ENCODE results near the gene PPFIA4.
"Not testable (repeated sequence)": the region's sequence is repeated elsewhere in the genome, so short reads cannot be mapped to it uniquely, and the experiment has no call there.

PPFIA4 gene

DNA sequence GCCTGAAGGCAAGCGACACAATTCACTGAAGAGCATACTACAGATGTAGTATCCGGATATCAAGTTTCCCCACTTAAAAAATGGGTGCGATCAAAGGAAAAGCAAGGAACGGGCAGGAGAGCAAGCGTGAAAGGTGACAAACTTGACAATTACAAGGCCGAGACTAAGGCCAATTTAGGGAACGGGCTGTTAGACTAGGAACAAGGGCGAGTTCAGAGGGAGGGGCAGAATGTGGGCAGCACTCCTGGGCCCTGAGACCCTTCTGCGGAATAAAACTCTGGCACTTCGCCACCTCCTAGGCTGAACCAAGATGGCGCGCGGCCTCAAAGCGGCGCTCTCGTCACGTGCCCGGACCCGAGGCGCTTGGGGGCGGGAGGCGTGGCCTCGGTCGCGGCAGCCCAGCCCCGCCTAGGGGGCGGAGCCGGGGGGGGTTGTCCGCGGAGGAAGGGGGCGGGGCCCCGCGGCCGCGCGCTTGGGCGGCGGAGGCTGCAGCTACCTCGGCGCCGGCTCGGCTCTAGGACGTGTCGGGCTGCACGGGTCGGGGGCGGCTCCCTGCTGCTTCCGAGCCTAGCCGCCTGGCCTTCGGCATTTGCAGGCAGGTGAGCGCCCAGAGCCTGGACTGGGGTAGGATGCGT, at the start of gene PPFIA4:
Gene PPFIA4, plus strand, starts transcription at position 461 of the 635 bp plus-strand sequence. CDS start 12,518 bp downstream, outside the sequence.
- DNase-seq = peak; percentile 91

DNA sequence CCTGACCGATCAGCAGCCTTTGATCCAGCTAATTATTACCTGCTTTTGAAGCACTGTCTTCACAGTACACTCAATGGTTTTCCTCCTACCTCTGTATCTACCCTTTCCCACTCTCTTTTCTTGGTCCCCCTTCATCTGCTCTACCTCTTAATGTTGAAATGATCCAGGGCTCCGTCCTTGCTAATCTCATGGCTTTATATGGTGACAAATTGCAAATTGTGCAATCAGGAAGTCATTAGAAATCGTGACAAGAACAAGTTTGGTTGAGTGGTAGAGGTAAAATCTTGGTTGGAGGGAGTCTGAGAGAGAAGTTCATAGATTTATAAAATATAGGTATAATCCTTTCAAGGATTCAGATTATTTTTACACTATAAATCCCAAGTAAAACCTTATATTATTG, 49.7 kb upstream of the PPFIA4 start:
- no peak for DNase-seq

DNA sequence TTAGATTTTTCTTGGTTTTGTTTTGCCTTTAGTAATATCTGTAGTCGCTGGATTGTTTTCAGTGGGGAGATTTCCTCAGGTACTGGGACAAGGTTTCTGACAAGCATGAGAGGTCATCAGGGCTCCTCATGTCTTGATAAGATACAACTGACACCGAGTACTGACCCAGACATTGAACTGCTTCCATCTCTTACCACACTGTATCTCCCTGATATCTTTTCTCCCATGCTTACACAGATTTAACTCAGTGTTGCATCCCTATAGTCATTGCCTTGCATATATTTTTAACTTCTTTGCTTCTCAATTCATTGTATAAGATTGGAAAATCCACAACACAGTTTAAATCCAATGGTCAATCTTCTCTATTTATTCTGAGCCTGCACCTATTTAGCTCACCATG, 46.8 kb upstream of the PPFIA4 start:
- no peak for DNase-seq

DNA sequence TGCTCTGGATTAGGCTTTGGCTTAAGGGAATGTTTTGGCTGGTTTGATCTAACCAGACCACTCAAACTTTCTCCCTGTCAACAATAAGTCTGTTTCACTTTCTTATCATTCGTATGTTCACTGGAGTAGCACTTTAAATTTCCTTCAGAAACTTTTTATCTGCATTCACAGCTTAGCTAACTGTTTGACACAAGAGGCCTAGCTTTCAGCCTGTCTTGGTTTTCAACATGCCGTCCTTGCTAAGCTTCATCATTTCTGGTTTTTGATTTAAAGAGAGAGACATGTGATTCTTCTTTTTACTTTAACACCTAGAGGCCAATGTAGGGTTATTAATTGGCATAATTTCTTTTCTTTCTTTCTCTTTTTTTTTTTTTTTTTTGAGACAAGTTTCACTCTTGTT, 44.4 kb upstream of the PPFIA4 start:
- no peak for DNase-seq

DNA sequence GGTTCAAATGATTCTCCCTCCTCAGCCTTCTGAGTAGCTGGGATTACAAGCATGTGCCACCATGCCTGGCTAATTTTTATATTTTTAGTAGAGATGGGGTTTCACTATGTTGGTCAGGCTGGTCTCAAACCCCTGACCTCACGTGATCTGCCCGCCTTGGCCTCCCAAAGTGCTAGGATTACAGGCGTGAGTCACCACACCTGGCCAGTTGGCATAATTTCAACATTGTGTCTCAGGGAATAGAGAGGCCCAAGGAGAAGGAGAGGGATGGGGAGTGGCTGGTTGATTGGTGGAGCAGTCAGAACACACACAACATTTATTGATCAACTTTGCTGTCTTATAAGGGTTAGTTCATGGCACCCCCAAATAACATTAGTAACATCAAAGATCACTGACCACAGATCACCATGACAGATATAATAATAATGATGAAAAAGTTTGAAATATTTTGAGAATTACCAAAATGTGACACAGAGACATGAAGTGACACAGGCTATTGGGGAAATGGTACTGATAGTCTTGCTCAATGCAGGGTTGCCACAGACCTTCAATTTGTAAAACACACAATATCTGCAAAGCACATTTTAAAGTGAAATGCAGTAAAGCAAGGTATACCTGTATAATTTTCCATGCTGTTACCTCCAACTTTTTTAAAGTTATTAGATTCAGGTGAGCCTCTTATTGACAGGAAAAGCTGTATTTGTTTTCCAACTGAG, 43.4 kb upstream of the PPFIA4 start:
- DNase-seq = no peak

DNA sequence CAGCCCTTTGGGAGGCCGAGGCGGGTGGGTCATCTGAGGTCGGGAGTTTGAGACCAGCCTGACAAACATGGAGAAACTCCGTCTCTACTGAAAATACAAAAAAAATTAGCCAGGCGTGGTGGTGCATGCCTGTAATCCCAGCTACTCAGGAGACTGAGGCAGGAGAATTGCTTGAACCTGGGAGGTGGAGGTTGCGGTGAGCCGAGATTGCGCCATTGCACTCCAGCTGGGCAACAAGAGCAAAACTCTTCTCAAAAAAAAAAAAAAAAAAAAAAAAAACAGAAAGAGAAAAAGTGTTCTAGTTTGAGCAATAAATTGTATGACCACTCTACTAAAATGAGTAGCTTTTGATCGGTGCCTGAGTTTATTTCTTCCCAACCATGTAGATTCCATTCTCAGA, 40.2 kb upstream of the PPFIA4 start:
- DNase-seq = not testable (repeated sequence)

DNA sequence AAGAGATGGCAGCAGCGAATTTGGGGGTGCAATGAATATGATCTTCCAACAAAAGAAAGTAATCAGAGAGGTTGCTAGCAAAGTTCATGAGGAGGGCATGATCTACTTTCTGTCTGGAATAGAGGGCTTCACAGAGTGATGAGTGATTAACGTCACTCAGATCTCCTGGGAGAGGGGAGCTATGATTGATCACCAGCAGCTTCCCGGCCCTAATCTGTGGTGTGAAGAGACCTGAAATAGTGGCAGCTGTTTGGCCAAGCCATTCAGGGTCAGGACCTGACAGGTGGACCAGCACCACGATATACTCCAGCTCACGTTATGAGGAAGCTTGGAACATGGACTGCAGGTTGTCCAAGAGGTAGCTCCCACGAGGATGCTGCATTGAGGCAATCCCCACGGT, 39.0 kb upstream of the PPFIA4 start:
- DNase-seq = no peak

DNA sequence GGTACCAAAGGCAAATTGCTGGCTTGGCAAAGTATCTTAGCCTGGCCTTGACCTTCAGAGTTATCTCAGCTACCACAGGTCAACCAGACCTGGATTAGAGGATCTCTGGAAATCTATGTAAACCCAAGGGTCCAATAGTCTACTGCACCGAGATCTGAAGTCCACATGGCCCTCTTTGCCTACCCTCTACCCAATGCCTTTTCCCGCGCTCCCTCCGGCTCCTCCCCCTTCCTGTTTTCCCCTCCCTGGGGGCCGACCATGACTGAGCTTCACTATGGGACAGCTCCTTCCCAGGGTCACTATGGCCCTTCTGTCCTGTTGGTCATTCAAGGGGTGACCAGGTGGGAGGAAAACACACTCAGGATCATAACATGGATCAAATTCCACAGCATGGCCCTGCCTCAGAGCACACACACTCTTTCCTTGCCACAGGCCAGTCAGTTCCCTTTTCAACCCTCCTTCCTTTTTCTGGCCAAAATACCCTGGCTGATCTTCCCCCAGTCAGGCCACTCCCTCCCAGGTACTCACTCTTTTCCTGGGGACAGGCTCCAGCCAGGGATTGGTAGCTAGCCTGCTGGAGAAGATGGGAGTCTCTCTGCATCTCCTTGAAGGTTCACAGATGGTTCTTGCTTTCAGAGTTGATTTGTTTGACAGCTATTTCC, 38.2 kb upstream of the PPFIA4 start:
- no peak for DNase-seq

DNA sequence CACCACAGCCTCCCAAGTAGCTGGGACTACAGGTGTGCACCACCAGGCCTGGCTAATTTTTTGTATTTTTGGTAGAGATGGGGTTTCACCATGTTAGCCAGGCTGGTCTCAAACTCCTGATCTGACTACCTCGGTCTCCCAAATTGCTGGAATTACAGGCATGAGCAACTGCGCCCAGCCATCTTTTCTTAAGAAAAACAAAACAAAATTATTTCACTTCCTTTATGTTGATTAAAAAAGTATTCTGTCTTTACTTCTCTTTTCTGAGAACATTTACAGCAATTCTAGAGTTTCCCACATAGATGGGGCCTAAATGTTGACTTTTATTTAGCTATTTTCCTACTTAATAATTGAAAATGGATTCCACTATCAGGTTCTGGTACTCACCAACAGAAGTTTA, 36.4 kb upstream of the PPFIA4 start:
- no peak for DNase-seq

DNA sequence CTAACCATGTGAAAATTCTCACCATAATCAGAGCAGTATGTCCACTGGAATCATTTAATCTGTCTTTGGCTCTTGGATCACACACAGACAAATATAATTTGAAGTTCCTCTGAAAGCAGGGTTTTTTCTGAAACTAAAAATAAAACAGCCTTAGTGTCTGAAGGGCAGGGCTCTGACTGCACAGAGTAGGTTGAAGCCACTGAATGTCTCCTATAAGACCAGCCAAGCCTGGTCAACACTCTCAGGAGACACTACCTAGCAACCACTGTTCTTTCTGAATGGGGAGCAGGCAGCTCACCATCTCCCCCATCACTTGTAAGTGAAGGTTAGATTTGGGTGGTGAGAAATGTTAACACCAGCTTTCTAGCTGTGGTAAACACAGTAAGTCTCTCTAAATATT, 35.2 kb upstream of the PPFIA4 start:
- DNase-seq = no peak

DNA sequence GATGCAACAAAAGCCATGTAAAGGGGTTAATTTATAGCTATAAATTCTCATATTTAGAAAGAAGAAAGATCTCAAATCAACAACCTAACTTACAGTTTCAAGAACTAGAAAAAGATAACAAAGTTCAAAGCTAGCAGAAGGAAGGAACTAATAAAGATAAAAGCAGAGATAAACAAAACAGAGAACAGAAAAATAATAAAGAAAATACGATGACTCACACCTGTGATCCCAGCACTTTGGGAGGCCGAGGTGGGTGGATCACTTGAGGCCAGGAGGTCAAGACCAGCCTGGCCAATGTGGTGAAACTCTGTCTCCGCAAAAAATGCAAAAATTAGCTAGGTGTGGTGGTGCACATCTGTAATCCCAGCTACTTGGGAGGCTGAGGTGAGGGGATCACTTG, 31.5 kb upstream of the PPFIA4 start:
- no peak for DNase-seq

DNA sequence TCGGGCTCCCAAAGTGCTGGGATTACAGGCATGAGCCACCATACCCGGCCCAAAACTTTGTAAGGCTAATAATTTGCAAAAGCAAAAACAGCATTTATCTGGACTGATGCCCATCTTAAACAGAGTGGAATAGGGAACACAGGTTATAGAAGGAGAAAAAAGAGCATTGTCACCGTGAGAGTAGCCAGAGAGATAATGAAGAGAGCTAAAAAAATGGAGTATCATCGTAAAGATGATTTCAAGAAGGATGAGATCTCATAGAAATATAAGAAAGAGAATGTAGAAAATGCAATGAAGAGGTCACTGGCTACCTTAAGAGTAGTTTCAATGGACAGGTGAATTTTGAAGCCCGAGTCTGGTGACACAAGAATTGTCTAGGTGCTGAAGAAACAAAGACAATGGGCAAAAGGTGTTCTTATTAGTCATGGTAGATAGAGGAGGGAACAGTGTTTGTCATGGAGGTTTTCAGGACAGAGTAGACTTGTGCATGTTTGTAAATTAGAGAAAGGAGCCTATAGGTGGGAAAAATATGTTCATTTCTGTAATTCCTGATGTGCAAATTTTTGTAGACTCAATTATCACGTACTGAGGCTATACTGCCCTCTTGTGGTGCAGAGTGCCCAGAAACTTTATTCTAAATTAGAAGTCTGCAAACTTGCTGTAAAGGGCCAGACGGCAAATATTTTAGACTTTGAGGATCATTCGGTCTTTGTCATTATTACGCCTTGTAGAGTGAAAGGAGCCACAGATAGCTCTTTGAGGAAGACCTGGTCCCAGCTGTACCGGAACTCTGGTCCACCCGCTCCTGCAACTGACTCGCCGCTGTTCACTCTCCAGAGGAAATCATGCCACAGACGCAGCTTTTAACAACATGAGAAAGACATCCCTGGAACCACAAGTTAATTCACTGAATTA, 27.2 kb upstream of the PPFIA4 start:
- peak; percentile 43 for DNase-seq

DNA sequence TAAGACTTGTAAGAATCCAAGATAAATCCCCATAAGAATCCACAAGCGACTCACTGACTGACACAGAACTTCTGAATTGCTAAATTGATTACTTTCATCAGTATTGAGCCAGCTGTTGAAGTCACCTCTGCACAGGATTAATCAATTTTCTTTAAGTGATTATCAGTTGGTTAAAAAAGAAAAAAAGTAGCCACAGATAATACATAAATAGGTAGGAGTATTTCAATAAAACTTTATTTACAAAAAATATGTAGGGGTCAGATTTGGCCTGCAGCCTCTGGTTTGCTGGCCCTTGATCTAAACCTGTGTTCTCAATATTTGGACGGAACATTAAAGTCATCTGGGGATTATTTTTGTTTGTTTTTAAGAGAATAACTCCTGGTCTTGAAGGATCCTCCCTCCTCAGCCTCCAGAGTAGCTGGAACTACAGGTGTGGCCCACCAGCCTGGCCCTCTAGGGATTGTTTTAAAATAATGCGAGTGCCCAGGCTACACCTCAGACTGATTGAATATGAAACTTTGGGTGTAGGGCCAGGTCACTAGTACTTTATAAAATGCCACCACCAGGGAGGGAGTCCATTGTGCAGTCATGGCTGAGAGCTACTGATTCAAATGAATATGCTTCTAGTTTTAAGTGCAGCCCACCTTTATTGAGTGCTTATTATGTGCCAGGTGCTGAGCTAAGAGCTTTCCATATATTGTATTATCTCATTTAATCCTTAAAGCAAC, 25.9 kb upstream of the PPFIA4 start:
- DNase-seq = no peak

DNA sequence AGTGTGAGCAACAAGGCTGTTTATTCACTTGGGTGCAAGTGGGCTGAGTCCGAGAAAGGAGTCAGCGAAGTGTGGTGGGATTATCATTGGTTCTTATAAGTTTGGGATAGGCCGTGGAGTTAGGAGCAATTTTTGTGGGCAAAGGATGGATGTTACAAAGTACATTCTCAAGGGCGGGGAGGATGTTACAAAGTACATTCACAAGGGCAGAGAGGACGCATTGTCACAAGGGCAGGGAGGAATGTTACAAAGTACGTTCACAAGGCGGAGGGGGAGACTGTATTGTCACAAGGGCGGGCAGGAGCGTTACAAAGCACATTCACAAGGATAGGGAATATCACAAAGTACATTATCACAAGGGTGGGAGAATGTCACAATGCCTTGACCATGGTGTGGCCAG, 24.3 kb upstream of the PPFIA4 start:
- DNase-seq = no peak

DNA sequence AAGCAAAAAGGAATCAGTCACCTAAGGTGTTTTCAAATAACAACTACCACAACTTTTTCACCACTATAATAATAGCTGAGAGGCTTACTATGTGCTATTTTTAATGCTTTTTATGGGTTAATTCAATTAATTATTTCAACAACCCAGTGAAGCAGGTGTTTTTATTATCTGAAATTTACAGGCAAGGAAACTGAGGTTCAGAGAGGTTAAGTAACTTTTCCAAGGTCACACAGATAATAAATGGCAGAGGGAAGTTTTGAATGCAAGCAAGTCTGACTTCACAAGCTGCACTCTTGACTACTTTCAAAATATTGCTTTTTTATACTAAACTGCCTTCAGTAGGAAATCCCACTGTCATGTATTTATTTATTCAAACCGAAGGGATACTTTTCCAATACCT, 23.3 kb upstream of the PPFIA4 start:
- DNase-seq = no peak

DNA sequence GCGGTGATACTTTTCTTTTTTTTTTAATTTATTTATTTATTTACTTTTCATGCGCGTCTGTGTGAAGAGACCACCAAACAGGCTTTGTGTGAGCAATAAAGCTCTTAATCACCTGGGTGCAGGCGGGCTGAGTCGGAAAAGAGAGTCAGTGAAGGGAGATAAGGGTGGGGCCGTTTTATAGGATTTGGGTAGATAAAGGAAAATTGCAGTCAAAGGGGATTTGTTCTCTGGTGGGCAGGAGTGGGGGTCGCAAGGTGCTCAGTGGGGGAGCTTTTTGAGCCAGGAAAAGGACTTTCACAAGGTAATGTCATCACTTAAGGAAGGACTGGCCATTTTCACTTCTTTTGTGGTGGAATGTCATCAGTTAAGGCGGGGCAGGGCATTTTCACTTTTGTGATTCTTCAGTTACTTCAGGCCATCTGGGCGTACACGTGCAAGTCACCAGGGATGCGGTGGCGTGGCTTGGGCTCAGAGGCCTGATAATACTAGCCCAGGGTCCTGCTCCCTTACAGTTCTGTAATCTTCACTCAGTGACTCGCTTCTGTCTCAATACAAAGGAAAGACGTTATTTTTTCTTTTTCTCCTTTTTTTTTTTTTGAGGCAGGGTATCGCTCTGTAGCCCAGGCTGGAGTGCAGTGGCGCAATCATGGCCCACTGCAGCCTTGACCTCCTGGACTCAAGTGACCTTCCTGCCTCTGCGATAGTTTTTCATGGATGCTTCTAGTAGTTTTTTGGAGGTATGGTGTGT, 20.7 kb upstream of the PPFIA4 start:
- DNase-seq = not testable (repeated sequence)

DNA sequence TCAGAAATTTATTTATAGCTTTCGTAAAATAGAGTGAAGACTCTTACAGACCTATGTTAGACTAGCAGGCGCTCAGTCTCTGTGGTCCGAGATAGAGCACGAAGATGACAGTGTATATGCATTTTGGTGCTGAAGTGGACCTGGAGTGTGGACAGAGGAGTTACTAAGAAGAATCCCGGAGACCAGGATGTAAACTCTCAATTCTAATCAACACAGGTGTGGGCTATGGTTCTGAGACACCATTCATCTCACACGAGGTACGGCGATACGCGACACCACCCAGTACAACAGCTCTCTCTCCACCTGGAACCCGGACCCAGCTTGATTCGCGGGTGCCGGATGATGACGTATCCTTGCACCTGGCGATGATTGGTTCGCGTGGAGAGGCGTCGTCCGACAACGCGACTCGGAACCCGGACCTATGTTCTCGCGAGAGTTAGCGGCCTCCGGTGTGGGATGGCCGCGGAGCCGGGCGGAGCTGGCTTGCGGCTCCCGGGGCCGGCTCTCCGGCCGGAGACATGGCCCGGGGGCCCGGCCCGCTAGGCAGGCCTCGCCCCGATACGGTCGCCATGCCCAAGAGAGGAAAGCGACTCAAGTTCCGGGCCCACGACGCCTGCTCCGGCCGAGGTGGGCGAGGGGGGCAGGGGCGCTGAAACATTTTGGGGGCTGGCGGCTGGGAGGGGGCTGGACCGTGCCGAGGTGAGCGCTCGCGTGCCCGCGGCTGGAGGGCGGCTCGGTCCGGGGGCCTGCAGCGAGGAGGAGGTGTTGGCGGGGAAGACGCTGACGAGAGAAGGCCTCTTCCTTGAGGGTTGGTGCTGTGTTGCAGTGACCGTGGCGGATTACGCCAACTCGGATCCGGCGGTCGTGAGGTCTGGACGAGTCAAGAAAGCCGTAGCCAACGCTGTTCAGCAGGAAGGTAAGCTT, 19.1 kb upstream of the PPFIA4 start, which contains the start of gene TMEM183A:
Gene TMEM183A, plus strand, starts transcription at position 427 of the 924 bp plus-strand sequence. Its CDS starts 92 bp downstream, at position 519.
- peak; percentile 97 for DNase-seq

DNA sequence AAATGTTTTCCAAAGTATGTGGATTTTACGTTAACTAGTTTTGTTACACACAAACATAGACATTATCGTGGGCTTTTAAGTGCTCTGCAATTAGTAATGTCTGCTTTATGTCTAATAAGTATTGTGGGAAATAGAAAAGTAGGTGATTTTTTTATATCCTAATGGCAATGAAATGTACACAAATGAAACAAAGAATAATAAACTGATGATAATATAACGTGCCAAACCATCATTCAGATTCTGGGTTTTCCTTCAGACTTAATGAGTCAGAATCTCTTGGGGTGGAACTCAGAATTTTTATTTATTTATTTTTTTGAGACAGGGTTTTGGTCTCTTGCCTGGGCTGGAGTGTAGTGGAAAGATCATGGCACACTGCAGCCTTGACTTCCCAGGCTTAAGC, 17.1 kb upstream of the PPFIA4 start:
- DNase-seq = no peak

DNA sequence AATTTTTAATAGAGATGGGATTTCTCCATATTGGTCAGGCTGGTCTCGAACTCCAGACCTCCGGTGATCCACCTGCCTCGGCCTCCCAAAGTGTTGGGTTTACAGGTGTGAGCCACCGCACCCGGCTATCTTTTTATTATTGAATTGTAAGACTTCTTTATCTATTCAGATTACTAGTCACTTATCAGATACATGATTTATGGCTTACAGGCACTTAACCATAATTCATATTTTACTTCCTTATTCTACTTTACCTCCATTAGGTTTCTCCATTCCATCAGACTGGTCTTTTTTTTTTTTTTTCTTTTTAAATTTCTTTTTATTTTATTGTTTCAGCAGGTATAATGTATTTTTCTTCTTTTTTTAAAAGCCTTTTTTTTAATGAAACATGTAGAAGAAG, 14.7 kb upstream of the PPFIA4 start:
- DNase-seq = no peak

DNA sequence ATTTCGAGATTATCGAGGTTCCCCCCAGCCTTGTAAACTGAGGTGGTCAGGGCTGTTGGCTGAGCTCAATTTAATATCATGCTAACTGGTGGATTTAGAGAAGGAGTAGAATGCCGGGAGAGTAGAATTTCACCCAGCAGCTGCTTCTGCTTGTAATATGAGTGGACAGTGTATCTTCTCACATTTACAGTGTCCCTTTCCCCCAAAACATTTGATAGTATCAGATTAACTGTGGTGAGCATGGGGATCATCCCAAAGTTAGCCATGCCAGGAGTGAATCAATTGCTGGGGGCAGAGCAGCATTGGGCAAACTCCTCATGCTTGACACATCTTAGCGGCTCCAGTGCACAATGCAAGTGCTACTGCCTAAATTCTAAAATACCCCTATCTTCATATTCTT, 9.2 kb upstream of the PPFIA4 start:
- no peak for DNase-seq

Data from NCI-H774 (cell line).